Dedifferentiated amniotic fluid mesenchymal stem cell (primary cell): ENCODE measurements around the gene KRTAP12-3.
"Not testable (repeated sequence)": the region's sequence is repeated elsewhere in the genome, so short reads cannot be mapped to it uniquely, and the experiment has no call there.

Experiments
- DNase-seq: peaks from one replicate; pipeline ENCODE4 v3.0.0-alpha.2; 2016; ENCODE audit errors: extremely low spot score

Gene KRTAP12-3

DNA sequence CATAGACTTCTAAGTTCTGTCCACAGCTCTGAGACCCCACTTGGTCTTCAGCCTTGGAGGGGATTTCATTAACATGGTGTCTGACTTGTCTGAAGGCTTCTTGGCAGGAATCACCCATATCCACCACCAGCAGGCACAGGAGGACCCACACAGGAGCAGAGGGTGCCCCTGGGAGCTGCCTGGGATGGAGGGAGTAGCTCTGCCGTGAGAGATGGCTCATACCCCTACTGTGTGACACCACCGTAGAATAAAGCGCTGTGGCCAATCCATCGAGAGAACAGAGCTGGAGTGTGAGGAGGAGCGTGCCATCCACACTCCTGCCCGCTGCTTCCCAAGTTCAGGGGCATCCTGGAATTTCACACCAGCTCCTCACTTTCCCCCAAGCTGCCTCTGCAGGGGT lies 27.3 kb downstream of the KRTAP12-3 start:
- not testable (repeated sequence) for DNase-seq

DNA sequence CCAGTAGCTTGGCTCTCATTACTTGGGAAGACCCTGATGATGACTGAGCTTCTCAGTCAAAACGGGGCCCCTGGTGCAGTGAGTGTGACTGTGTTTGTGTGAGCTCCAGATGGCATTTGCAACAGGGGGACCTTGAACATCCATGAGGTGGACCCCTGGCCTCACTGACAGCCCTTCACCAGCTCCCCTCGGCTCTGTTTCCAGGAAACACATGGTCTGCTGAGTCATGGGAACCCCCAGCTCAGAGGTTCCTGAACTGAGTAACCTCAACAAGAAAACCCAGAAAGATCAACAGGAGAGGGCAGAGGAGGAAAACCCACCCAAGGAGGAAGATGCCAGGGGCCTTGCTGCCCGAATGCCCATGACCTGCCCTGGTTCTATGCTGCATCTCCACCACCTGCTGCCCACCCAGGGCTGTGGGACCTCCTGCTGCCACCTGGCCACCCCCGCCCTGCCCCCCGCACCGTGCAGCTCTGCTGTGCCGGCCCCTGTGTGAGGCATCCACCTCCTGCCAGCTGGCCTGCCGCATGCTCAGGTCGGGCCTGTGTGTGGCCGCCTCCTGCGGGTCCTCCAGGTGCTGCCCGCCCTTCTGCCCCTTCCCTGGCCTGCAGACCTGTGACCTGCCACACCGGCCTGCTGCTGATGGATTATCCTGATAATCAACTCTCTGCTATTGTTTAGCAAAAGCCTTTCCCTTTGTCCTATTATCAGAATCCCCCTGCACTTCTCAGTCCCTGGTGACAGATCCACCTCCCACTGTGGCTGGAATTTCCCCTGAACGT lies 28.5 kb downstream of the KRTAP12-3 start:
- no peak for DNase-seq

DNA sequence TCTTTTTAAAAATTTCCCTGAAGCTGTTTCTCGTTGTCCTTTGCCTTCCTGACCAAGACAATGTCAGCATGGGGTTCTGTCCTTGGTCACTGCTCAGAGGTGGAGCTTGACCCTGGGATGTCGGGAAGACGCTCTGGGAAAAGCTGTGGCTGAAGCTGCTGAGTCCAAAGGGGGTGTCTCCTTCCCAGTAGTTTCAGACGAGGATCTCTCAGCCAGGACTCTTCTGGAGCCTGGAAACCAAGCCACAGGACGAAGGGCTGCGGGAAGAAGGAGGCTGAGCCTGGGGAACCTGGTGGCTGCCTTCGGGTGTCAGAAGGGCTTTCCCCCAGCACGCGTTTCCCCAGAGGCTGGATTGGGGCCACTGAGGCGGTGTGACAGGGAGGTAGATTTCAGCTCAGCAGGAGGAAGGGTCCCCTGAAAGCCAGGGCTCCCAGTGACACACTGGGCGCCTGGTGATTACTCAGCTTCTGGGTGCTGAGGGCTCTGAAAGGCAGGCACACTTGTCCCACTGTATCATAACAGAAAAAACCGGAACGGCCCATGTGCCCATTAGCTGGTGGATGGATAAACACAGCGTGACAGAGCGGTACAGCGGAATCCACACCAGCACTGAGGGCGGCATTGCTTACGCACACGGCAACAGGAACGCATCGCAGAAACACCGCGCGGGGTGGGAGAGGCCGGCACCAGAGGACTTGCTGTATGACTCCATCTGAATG lies 29.3 kb downstream of the KRTAP12-3 start:
- DNase-seq, result no peak

DNA sequence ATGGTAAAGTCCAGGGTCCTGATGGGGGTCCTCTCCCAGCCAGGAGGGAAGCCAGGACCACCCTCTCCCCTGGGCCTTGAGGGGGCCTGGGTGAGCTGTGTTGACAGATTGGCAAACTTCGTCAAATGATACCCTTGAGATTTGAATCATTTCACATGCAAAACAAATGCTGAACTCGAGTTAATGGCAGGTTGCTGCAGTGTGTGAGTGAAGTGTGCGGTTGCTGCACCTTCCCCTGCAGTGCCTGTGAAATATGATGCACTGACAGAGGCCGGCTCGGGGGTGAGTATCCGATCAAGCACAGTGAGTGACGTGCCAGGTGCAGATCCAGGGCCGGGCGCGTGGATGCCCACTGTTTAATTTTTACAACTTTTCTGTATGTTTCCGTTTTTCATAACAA lies 29.9 kb downstream of the KRTAP12-3 start:
- no peak for DNase-seq

DNA sequence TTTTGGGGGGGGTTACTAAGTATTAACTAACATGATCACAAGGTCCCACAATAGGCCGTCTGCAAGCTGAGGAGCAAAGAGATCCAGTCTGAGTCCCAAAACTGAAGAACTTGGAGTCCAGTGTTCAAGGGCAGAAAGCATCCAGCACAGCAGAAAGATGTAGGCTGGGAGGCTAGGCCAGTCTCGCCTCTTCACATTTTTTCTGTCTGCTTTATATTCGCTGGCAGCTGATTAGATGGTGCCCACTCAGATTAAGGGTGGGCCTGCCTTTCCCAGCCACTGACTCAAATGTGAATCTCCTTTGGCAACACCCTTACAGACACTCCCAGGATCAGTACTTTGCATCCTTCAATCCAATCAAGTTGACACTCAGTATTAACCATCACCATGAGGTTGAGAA lies 32.0 kb downstream of the KRTAP12-3 start:
- DNase-seq, result not testable (repeated sequence)

DNA sequence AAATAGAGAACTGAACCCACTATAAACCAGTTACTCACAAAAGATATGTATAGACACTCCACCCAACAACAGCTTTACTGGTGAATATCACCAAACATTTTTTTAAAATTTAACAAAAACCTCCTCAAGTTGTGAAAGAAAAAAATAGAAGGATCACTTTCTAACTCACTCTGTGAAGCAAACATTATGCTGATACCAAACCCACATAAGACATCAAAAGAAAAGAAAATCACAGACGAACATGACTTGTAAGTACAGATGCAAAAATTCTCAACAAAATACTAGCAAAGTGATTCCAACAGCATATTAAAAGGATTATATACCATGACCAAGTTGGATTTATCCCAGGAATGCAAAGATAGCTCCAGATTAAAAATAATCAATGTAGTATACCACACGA lies 34.0 kb downstream of the KRTAP12-3 start:
- DNase-seq, result no peak

DNA sequence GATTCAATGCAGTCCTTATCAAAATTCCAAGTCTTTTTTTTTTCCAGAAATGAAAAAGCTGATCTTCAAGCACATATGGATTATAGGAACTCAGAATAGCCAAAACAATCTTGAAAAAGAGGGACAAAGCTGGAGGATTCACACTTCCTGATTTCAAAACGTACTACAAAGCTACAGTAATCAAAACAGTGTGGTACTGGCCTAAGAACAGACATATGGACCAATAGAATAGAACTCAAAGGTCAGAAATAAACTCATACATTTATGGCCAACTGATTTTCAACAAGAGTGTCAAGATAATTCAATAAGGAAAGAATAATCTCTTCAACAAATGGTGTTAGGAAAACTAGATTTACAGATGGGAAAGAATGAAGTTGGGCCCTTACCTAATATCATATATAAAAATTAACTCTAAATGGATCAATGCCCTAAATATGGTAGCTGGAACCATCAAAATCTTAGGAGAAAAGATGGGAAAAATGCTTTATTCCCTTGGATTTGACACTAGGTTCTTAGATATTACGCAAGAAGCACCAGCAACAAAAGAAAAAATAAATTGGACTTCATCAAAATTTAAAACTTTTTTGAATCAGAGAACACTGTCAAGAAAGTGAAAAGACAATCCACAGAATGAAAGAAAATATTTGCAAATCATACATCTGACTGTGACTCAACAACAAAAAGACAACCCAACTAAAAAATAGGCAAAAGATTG lies 35.2 kb downstream of the KRTAP12-3 start:
- DNase-seq, result no peak

DNA sequence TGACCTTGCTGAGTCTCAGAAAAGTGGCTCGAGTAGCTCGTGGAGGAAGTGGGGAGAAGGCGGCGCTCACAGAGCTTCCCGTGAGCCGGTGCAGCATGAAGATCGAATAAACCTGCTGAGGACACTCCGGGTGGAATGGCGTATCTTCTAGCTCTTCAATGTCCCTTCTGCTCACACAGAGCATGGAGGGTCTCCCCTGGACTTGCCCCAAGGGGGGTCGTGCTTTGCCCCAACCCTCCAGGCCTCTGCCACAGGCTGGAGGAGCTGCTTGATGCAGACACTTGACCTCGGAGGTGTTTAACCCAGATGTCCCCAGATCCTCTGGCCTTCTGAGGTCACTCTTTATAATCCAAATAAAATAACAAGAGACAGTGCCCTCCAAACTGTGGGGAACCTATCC lies 37.0 kb downstream of the KRTAP12-3 start:
- DNase-seq, result no peak

DNA sequence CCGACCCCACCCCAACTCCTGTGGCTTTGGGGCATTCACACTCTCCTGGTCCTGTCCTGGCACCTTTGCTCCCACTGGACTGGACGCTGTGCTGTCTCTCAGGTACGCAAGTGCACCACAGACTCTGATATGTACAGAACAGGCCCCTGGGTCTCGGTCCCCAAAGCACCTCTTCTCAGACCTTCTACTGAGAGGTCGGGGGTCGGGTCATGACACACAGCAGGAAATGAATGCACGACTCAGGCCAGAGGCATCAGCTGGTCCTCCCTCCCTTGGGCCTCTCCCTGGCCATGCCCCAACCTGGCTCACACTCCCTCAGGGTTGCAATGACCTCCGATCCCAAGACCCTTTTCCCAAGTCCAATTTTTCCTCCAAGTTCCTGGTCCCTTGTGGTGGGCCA lies 37.5 kb downstream of the KRTAP12-3 start:
- no peak for DNase-seq

DNA sequence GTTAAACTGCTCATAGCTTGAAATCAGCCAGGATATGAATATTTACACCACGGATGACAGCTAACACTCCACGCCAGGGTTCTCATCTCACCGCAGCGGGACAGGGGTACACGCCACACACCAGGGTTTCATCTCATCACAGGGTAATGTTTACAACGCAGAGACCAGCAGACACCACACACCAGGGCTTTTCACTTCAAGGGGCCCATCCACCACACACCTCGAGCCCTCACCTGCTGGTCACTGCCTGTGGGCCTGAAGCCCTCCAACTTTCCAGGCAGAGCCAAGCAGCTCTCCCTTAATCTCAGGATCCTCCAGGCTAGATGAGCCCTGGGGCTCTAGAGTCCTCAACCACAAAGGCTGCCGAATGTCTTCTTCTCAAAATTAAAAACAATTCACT lies 37.9 kb downstream of the KRTAP12-3 start:
- DNase-seq, result no peak

DNA sequence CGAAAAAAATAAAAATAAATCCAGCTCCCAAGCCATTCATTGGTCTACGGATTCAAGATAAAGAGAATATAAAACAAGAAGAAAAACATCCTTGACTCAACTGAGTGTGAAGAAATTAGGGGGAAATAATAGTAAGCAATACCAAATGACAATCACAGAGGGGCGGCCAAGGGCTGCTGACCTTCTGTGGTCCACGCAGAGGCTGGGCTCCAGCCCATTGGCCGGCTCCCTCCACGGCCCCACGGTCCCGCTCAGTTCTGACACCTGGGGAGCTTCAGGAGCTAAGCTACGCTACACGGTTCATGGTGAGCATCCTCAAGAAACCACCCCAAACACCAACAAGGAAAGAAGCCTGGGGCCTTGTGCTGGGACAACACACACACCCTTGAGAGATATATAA lies 38.8 kb downstream of the KRTAP12-3 start:
- no peak for DNase-seq

DNA sequence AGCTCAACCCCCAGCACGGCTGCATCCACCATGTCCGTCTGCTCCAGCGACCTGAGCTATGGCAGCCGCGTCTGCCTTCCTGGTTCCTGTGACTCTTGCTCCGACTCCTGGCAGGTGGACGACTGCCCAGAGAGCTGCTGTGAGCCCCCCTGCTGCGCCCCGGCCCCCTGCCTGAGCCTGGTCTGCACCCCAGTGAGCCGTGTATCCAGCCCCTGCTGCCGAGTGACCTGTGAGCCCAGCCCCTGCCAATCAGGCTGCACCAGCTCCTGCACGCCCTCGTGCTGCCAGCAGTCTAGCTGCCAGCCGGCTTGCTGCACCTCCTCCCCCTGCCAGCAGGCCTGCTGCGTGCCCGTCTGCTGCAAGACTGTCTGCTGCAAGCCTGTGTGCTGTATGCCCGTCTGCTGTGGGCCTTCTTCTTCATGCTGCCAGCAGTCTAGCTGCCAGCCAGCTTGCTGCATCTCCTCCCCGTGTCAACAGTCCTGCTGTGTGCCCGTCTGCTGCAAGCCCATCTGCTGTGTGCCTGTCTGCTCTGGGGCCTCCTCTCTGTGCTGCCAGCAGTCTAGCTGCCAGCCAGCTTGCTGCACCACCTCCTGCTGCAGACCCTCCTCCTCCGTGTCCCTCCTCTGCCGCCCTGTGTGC lies 39.6 kb downstream of the KRTAP12-3 start, which contains the start of gene KRTAP10-12:
TSS of gene KRTAP10-12 (plus strand) at position 1 of the 639 bp plus-strand sequence. CDS start at position 31, 30 bp downstream.
- not testable (repeated sequence) for DNase-seq

DNA sequence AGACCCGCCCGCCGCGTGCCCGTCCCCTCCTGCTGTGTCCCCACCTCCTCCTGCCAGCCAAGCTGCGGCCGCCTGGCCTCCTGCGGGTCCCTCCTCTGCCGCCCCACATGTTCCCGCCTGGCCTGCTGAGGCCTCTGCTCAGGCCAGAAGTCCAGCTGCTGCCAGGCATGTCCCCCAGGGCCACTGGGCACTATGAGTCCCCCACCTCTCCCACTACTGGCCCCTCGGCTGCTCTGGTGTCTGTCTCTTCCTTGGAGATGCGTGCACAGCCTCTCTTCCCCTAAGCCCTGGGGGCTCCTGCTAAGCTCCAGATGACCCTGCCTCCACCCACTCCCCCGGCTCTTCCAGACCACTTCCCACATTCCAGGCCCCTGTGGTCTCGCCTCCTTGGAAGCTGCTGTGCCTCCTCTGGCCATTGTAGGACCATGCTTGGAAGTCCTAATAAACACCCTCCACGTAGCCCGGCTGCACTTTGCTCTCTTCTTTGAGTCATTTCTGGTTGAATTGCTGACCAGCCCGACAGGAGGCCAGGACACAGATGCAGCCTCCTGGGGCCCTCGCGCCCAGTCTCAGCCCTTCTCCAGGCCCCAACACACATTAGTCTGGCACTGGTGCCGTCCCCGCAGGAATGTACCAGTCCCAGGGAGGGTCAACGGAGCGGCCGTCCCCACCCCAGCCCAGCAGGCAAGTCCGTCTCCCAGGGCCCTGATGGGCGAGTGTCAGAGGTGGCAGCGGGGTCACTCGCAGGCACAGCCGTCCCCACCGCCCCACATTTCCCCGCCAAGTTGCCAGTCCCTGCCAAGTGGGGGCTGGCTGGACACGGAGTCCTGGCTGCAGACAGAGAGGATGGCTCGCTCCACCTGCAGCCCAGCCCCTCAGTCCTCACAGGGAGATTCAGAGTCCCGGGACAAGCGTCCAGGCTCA lies 40.3 kb downstream of the KRTAP12-3 start:
- no peak for DNase-seq

DNA sequence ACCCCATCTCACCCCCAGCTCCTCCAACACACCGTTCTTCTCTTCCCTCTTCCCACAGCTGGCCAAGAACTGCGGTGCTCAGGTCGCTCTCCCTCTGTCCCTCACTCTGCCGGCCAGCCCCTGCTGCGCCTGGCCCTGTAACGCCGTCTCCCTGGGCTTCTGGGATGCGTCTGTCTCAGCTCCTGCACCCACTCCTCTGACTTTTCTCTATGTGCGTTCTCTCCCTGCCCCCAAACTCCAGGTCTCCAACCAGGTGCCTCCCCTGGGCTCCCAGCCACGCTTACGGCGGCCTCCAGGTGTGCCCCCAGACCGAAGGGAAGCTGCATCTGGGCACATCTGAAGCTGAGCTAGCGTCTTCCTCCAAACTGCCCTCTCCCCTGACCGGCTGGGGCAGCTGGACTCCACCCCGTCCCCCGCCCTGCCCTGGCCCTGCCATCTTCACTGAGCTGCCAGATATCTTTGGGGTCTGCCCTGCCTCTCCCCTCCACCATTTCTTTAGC lies 41.8 kb downstream of the KRTAP12-3 start:
- DNase-seq, result no peak

DNA sequence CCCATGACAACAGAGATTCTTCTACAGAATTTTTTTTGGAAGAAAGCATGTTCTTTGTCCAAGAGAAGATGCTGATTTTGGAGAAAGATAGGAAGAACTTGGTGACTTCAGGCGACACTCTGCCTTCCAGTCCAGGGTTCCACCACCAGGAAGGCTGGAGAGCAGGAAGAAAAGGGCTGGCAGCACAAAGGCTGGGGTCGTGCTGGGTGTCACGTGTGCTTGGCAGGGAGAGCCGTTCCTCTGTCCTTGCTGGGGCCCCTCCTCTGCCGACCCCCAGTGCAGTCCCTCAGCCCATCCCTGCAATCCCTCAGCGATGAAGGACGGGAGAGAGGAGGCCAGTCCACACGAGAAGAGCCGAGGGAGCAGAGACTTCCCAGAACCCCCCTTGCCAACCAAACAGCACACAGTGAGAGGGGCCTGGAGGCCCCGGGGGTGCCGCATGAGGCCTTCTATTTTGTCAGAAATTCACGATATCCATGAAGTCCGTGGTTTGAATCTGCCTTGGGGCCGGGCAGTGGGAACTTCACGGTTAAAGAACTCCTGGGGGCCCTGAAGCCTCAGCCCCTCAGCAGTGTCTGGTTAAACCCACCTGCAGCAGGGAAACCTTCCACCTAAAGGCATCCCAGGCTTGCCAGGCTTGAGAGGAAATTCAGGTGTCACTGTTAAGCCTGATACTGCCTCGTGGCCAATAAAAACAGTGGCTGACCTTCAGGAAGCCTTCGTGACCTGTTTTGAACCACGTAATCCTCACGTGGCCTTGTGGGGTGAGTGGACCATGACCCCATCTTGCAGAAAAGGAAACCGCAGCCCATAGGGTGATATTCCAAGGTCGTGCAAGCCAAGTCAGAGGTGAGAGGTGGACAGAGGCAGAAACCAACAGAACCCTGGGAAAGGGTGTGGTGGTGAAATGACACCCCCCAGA lies 42.6 kb downstream of the KRTAP12-3 start:
- no peak for DNase-seq

DNA sequence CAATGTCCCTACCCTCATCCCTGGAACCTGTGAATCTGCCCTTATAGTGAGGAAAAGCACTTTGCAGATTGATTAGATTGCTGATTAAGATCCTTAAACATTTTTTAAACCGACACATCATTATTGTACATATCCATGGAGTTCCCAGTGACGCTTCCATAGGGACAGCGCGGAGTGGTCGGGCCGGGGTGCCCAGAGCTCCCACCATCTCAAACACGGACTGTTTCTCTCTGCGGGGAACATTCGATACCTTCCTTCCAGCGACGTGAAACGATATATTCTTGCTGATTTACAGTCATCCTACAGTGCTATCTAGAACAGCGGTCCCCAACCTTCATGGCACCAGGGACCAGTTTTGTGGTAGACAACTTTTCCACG lies 43.3 kb downstream of the KRTAP12-3 start:
- no peak for DNase-seq

DNA sequence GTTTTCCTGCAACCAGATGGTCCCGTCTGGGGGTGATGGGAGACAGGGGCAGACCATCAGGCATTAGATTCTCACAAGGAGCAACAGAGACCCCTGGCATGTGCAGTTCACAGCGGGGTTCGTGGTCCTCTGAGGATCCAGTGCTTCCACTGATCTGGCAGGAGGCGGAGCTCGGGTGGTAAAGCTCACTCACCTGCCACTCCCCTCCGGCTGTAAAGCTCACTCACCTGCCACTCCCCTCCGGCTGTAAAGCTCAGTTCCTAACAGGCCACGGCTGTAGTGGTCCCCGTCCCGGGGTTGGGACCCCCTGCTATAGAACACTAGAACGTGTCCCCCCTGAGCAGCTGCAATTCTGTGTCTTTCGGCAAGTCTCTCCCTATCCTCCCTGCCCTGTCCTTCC lies 43.8 kb downstream of the KRTAP12-3 start:
- DNase-seq, result no peak

DNA sequence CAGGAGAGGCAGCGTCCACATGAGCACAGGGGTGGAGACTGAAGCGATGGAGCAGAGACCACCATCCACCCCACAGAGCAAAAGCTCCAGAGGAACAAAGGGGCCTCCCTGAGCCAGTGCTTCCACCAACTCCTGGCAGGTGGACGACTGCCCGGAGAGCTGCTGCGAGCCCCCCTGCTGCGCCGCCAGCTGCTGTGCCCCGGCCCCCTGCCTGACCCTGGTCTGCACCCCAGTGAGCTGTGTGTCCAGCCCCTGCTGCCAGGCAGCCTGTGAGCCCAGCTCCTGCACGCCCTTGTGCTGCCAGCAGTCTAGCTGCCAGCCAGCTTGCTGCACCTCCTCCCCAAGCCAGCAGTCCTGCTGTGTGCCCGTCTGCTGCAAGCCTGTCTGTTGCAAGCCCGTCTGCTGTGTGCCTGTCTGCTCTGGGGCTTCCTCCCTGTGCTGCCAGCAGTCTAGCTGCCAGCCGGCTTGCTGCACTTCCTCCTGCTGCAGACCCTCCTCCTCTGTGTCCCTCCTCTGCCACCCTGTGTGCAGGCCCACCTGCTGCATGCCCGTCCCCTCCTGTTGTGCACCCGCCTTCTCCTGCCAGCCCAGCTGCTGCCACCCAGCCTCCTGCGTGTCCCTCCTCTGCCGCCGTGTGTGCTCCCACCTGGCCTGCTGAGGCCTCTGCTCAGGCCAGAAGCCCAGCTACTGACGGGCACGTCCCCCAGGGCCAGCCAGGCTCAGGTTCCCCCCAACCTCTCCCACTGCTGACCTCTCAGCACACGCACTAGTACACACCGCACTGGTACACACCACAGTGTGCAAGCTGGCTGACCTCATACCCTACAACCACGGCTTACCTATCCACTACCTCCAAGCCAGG lies 44.6 kb downstream of the KRTAP12-3 start:
- DNase-seq, result no peak
